GM19099 (cell line): Measurements from ENCODE around the gene MISP.

Experiments
- POLR2A ChIP-seq: IDR thresholded peaks from 3 replicates; pipeline ENCODE4 v1.6.1; 2011; ENCODE audit warnings: low read depth; ENCODE audit not compliant: insufficient read length; ENCODE audit errors: extremely low read depth

MISP gene

GRCh38 chr19:803686-804418, 52.9 kb downstream of the MISP start:
- TF ChIP-seq POLR2A: no peak

GRCh38 chr19:804419-805165, 53.7 kb downstream of the MISP start:
- no peak for TF ChIP-seq POLR2A

- TF ChIP-seq POLR2A: no peak
Measured at GRCh38 chr19:805166-805551, 54.2 kb downstream of the MISP start.

- TF ChIP-seq POLR2A: no peak
Measured at GRCh38 chr19:805600-806550, 55.0 kb downstream of the MISP start.

- TF ChIP-seq POLR2A: no peak
Measured at GRCh38 chr19:806815-807421, 56.0 kb downstream of the MISP start.

- no peak for TF ChIP-seq POLR2A
Measured at GRCh38 chr19:807627-808422, 56.9 kb downstream of the MISP start.

GRCh38 chr19:808423-808775, 57.5 kb downstream of the MISP start:
- no peak for TF ChIP-seq POLR2A

- TF ChIP-seq POLR2A: no peak
Measured at GRCh38 chr19:810077-810855, 59.4 kb downstream of the MISP start.

GRCh38 chr19:810883-811489, 60.1 kb downstream of the MISP start:
- no peak for TF ChIP-seq POLR2A

GRCh38 chr19:811506-812048, 60.7 kb downstream of the MISP start:
- TF ChIP-seq POLR2A: no peak

- no peak for TF ChIP-seq POLR2A
Measured at GRCh38 chr19:812049-812746, 61.3 kb downstream of the MISP start.

- TF ChIP-seq POLR2A: no peak
Measured at GRCh38 chr19:812747-813218, 61.9 kb downstream of the MISP start.
